ENCODE data around the gene GNAO1.

GNAO1 gene

DNA sequence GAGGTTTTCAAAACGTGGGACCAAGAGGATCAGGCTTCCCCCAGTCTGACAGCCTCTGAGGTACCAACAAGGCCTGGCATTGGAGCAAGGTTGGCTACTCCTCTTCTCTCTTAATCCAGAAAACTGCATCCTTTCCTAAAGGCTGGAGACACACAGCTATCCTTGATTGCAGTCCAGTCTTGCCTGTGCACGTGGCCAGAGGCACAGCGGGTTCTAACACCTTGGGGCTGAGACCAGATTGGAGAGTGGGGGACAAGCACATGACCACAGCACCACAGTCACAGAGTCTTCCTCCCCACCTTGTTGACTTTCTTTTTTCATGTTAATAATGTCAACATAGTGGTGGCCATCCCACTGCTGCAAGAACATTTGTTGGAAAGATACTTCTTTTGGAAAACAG, 46.9 kb downstream of the GNAO1 start:
- DNase-seq (ENCODE audit: low read depth in 1 of 2, low spot score in 1 of 2), result no peak

DNA sequence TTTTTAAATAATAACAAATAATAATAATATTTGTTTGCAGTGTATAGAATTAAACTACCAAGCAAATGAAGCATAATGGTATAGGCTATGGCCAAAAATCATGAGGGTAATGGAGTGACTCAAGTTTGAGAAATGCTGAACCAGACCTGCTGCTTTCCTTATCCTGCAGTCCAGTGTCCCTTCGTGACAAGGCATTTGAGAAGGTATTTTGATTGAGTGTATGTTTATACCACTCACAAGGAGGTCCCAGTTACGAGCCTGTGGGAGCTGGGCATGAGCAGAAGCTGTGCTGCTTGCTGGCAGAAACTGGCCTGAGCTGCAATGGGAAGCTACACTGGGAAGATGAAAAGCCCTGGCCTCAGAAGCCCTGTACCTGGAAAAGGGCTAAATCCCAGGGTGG, 50.3 kb downstream of the GNAO1 start:
- no peak for DNase-seq (ENCODE audit: low read depth in 1 of 2, low spot score in 1 of 2)

DNA sequence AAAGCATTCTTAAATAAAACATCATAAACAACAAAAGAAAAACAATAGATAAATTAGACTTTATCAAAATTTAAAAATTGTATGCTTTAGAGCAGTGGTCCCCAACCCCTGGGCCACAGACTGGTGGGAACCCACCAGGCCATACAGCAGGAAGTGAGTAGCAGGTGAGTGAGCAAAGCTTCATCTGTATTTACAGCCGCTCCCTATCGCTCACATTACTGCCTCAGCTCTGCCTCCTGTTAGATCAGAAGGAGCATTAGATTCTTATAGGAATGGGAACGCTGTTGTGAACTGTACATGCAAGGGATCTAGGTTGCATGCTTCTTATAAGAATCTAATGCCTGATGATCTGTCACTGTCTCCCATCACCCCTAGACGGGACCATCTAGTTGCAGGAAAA, 51.5 kb downstream of the GNAO1 start:
- no peak for DNase-seq (ENCODE audit: low read depth in 1 of 2, low spot score in 1 of 2)

DNA sequence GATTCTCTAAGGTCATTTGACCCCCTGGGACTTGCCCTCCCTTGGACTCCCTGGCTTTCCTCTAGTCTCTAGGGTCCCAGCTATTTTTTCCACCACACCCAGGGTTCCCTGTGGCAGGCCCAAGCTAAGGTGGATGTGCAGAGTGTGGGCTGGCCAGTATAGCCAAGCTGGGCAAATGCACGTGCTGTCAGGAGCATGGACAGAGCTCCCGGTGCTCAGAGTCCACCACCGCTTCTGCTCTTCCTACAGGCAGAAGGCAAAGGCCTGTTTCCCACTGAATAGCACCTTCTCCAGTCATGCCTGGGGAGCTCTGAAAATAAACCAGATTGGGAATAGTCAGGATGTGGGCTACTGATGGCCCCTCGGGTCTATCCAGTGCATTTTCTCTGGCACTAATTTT, 53.3 kb downstream of the GNAO1 start:
- no peak for DNase-seq (ENCODE audit: low read depth in 1 of 2, low spot score in 1 of 2)

DNA sequence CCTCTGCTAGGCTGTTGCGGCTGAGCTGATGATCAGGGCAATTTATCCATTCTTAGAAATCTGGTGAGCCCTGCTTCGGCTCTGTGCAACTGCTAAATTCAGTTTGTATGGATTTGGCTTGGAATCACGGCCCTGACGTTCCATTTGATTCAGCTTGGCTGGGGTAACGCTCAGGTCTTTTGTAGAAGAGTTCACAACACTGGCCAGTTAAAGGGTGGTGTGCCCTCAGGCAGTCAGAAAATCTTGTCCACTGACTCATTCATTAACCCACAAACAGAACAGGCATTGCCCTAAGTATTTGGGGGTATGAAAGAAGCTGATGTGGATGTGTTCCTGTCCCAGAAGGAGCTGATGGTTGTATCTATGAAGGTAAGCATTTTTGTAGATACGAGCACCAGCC, 53.9 kb downstream of the GNAO1 start:
- DNase-seq (ENCODE audit: low read depth in 1 of 2, low spot score in 1 of 2), result no peak

DNA sequence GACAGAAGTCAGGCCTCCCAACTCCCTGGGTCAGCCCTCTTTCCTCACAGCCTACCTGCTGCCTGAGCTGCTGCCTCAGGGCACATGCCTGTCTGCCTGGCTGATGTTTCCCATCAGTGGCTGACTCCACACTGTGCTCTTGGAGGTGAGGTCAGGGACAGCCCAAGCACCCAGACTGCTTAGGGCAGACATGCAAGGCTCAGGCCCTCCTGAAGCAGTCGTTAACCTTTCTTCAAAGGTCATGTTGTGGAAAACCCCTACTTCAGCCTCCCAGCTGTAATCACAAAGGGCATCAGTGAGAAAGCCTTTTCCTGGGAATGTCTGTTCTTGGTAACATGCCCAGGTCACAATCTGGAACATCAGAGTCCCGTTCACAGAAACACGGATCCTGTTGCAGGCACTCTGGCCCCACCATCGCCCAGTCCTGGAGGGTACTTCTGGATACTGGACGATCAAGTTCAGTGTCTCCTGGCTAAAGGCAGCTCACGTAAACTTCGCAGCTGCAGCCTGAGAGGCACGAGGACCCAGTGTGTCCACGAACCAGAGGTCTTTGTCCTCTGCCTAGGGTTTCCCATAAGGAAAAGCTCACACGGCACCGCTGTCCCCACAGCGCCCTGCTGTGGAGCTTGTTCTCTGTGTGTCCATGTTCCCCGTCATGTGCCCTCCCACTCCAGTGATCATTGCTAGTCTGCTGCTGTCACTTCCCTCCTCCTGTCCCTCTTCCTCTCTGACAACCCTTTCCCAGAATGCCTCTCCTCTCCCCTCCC, 54.9 kb downstream of the GNAO1 start:
- DNase-seq (ENCODE audit: low read depth in 1 of 2, low spot score in 1 of 2), result no peak

DNA sequence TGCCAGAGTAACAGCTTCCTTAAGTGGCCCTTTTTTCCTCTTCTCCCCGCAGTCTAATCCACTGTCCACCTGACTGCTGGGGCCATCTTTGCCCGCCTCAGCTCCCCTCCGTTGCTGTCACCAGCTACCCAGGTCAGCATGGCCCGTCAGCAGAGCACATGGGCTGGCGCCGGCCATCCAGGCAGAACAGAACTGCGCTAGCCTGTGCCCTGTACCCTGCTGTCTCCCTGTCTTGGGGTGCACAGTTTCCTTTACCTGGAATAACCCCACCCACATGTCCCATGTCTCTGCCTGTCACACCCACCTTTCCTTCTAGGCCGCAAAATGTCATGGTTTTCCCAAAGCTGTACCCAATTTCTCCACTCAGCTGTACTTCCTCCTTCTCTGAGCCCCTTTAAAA, 55.7 kb downstream of the GNAO1 start:
- DNase-seq (ENCODE audit: low read depth in 1 of 2, low spot score in 1 of 2), result no peak

DNA sequence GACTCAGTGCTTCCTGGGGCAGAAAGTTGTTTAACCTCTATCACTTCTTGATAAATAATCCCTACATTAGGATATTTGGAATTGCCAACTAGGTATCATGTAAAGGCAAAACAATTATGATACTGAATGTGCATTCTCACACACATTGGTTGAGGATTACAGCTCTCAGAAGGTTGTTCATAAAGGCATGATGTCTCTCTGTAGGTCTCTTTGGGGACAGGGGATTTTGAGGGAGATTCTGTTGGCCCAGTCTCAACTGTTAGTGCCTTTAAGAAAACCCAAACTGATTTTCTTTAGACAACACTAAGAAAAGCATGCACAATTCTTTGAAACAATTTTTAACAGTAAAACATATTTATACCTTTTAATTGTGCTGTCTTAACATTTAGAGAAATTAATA, 56.5 kb downstream of the GNAO1 start:
- no peak for DNase-seq (ENCODE audit: low read depth in 1 of 2, low spot score in 1 of 2)

DNA sequence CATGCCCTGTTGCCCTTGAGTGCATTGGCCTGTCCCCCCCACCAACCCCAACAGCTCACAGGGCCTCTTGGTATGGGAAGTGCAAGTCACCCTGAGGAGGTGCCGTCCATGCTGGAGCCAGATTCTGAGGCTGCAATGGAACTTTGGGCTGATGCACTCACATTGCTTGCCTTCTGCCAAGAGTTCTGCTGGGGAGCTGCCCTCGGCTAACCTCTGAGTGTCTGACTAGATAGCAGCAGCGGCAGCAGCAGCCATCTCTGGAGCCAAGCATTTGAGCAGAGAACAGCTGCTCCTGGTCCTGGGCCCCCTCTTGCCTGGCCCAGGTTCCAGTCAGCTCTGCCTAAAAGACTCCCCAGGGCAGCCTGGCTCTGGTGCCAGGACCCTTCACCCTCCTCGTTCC, 61.5 kb downstream of the GNAO1 start:
- no peak for DNase-seq (ENCODE audit: low read depth in 1 of 2, low spot score in 1 of 2)

DNA sequence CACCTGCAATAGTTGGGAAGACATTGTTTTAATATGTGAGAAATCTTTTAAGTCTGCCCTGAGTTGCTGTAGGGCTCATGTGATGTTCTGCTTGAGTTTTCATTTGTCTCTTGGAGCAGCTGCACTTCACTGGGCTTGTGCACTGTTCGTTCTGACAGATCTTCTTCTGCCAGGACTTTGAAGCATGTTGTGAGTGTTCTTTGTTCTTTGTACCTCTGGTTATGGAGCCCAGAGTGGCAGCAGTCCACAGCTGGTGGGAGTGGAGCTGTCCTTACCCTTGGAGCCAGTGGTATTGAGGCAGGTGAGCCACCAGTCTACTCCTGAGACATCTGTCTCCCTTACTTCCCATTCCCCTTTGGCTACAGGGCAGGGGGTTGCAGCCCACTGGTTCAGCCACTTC, 64.6 kb downstream of the GNAO1 start:
- DNase-seq (ENCODE audit: low read depth in 1 of 2, low spot score in 1 of 2), result no peak

DNA sequence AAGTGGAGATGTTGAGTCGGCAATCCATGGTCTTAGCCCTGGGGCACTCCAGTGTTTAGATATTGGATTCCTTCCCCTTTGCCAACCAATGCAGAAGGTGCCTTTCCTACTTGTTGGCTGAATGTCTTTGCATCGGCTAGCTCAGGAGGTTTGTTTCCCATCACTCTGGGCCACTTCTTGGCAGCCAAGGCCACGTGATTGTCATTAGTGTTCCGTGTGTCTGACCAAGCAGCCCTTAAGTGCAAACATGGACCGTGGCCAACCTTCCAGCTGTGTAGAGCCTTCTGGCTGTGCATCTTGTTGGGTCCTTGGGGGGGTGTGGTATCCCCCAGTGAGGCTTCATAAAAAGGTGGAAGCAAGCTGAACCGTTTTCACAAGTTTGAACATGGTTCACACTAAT, 66.0 kb downstream of the GNAO1 start:
- no peak for DNase-seq (ENCODE audit: low read depth in 1 of 2, low spot score in 1 of 2)

DNA sequence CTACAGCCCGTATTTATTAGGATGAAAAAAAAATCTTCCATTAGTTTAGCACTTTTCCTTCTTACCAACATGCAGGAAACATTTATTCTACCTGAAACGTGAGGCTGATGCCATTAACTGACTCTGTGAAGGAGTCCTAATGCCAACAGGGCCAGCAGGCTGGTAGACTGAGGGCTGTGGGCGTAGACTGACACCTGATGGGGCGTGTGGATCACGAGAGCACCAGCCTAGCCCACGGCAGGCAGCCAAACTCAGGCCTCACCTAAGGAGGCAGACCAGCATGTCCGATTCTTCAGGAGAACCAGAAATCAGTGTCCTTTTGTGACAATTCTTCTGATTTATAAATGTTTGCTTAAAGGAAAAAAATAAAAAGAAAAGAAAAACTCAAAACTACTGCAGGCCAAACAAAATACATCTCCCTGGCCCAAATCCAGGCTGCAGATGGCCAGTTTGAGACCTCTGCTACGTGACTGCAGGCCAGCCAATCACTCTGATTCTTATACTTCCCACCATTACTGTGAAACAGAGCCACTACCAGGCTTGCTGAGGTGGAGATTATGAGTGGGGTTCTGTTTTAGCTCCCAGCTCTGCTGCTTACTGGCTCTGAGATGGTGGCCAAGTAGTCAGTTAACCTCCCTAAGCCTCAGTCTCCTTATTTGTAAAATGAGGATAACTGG, 66.5 kb downstream of the GNAO1 start:
- no peak for DNase-seq (ENCODE audit: low read depth in 1 of 2, low spot score in 1 of 2)

DNA sequence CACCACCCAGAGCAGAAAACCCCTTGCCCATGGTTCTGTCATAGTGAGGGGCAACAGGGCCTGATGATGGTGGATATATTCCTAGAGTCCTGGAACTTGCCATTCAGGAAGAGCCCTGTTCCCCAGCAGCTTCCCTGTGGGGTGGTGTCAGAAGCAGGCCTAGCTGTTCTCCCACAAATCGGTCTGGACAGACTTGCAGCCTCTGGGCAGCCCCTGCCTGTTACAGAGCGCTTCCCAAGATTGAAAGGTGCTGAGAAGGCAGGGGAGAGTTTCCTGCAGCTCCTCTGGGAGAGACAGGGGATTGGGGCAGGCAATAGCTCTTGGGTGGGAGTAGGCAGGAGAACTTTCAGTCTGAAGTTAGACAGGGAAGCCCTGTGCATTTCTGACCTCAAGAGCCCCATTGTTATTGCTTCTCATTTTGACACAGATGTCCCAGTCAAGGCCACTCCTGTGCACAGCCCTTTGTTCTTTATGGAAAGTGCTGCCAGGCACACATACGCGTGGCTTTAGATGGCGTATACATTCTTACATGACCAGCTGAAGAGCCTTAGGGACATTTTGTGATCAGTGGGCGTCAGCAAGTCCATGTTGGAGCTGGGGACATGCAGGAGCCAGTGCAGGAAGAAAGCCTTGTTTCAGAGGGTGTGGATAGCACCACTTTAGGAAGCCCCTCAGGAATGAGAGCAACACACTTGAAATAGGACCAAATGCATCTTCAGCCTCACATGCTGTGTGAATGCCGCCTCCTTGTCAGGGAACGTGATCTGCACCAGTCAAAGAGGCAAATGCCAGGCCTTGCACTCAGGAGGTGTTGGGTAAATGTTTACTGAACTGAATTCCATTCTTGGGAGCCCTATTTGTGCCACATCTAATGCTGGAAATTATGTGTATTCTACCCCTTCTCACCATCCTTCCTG, 67.5 kb downstream of the GNAO1 start:
- no peak for DNase-seq (ENCODE audit: low read depth in 1 of 2, low spot score in 1 of 2)

DNA sequence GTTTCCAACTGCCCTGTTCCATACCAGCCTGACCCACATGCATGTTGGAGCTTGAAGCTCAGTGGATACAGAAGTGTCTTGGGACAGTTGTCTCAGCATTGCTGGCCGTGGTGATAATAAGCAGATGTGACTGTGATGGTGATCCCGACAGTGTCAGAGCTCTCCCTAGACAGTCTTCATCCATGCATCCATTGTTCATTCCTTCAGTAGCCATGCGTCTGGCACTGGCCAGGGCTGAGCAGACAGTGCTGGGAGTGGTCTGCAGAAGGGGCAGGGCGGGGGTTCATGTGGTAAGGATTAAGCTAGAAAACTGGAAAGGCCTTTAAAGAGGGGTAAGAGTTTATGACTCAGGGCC, 68.1 kb downstream of the GNAO1 start:
- DNase-seq (ENCODE audit: low read depth in 1 of 2, low spot score in 1 of 2), result no peak

DNA sequence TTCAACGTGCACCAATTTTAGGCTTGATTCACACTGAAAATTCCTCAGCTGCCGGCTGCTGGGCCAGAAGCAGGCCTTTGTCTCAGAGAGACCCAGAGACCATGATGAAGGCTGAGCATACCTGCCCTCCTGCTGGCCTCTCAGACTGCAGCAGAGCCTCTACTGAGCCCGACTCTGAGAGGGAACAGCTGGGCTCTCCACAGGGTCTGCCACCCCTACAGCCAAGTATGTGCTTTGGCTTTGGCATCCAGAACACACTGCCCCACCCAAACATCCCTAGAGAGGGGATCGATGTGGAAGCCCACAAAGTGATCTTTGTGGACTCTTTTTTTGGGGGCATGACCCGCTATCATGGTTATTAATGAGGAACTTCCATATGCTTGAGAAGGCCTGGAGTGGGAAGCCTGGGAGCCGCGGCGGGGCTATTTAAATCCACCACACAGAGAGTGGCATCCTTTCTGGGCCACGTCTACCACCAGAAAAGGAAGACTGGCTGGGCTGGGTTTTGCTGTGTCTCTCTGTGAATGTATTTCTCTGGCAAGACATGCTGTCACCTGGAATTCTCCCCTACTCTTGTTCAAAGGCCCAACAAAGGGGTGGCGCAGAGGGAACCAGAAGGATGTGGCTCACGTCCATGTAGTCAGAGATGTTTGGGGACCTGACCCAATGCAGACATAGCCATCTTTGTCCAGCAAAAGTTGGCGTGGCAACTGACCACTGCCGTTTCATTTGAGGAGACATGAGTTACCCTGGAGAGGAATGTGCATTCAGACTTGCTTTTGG, 69.3 kb downstream of the GNAO1 start:
- DNase-seq (ENCODE audit: low read depth in 1 of 2, low spot score in 1 of 2), result no peak

DNA sequence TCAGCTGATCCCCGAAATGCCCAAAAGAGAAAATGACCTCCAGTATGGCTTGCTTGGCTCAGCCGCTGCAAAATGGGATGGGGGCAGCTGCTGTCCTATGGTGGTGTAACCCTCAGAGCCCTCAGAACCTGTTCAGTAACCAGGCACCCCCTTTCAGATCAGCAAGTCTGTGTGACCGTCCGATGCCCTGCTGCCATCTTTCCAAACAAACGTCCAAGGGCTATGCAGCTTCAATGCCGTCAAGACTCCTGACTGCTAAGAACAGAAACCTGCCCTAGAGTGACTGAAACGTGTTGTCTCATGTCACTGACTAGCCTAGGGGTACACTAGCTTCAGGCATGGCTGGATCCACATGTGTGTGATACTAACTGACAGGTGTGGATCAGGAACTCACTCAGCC, 70.4 kb downstream of the GNAO1 start:
- DNase-seq (ENCODE audit: low read depth in 1 of 2, low spot score in 1 of 2), result no peak

DNA sequence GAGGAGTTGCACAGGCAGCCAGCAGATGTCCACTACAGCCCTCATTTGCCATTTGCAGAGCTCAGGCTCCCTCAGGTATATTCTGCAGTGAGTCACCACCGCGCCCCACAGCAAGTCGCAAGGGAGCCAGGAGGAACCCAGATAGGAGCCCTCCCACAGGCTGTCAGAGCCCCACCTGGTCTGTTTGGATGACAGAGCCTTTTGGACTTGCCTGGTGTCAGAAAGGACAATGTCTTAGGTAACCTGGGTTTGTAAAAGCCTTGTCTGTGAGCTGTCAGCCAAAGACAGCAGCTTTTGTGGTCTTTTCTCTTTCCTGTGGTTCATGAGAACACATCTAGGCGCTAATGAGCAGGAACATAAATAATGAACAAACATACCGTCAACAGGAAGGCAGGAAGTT, 70.9 kb downstream of the GNAO1 start:
- DNase-seq (ENCODE audit: low read depth in 1 of 2, low spot score in 1 of 2), result peak; percentile 31 to 32

DNA sequence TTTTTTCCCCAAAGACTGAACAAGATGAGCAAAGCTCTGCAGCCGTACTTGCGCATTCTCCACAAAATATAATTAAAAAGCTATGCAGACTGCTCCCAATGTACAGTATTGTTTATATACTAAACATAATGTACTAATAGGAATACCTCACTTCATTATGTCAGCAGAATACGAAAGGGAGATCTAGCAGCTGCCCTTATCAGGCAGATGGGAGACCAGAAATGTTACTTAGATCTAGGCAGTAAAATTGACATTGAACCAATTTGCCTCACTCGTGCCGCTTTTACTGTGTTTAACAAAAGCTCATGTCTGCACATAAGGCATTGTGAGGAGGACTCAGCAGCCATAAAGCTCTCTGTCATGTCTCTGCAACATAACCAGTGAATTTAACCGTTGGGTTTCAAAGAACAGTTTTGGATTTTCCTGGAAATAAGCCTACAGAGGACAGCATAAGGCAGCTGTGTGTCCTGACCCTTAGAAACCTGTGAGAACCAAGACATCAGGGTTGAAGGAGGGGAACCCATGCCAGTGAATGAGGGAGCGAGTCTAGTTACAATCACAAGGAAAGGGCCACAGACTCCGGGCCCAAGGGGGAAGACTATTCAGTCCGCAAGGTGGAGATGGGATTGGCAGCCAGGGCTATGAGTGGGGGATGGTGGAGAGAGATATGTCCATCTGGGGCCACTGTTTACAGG, 71.4 kb downstream of the GNAO1 start:
- no peak for DNase-seq (ENCODE audit: low read depth in 1 of 2, low spot score in 1 of 2)

DNA sequence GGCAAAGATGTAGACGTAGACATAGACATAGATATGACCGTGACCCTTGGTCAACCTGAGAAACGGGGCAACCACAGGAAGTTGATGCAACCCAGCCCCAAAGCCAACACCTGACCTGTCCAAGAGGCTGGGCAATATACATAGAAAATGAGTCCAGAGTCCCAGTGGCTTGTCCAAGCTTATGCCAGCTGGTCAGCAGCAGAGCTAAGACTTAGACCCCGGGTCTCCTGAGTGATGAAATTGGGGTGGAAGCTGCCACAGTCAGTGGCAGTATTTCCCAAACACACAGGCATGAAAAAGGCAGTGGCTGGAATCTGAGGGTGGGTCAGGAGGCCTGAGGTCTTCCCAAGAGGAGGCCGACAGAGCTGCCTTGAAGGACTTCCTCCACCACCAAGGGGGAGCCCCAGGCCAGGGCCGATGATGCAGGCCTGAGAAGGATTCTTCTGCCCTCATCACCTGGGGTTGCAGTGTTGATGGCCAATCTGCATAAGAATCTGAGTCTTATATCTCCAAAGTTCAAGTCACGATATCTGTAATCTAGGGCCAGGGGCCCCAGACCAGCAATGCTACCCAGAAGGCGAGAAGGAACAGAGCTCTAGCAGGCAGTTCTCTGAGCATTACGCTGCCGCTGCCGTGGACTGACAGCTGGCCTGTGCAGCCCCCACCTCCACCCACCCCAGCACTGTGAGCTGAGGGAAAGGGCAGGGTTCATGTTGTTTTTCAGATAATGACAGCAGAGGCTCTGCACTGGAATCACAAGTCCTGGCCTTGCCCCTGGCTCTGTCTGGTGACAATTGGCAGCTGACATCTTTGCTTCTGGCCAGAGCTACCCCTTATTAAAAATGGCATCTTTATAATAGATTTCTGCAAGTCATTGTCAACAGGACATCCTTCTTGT, 72.7 kb downstream of the GNAO1 start:
- no peak for DNase-seq (ENCODE audit: low read depth in 1 of 2, low spot score in 1 of 2)

DNA sequence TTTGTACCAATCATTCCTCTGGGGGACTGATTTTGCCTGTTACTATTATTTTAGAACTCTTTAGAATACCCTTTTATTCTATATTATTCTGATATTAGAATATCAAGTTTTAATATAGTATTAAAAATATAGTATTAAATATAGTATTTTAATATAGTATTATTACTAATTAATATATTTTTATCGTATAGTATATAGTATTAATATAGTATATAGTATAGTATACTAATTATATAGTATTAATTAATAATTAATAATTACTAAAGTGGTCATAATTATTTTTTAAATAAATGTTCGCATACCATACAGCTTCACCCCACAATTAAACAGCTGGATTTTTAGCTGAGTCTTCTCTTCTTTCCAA, 73.3 kb downstream of the GNAO1 start:
- DNase-seq (ENCODE audit: low read depth in 1 of 2, low spot score in 1 of 2), result no peak

Measured in activated T-helper 1 cell treated with anti-CD3 and anti-CD28 coated beads, Interleukin-2, amount 50 U/mL, for 16 hours (primary cell).